Measurements from ENCODE around the gene SMIM10.
"Not testable (repeated sequence)": the region's sequence is repeated elsewhere in the genome, so short reads cannot be mapped to it uniquely, and the experiment has no call there.

The SMIM10 gene

GRCh38 chrX:135015523-135016245, 24.9 kb downstream of the SMIM10 start:
- no peak for DNase-seq (ENCODE audit: low read depth)

GRCh38 chrX:135019890-135020289, 29.1 kb downstream of the SMIM10 start:
- not testable (repeated sequence) for DNase-seq (ENCODE audit: low read depth)

GRCh38 chrX:135023791-135024190, 33.0 kb downstream of the SMIM10 start:
- not testable (repeated sequence) for DNase-seq (ENCODE audit: low read depth)

DNA sequence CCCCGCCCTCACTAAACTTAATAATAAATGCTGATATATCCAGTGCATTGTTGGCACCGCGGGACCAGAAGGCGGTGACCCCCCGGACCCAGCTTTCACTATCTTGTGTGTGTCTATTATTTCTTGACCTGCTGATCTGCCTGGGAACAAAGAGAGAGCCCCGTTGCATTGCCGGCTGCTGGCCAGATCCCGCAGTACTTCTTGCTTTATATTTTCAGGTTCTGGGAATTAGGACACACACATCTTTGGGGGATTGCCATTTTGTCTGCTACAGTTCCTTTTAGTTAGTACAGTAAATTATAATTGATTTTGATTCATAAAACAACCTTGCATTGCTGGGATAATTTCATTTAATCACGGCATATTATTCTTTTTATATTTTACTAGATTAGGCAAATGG, 33.7 kb downstream of the SMIM10 start:
- DNase-seq (ENCODE audit: low read depth), result no peak

- DNase-seq (ENCODE audit: low read depth), result not testable (repeated sequence)
These were observed 39.6 kb downstream of the SMIM10 start for GRCh38 chrX:135030207-135030963.

DNA sequence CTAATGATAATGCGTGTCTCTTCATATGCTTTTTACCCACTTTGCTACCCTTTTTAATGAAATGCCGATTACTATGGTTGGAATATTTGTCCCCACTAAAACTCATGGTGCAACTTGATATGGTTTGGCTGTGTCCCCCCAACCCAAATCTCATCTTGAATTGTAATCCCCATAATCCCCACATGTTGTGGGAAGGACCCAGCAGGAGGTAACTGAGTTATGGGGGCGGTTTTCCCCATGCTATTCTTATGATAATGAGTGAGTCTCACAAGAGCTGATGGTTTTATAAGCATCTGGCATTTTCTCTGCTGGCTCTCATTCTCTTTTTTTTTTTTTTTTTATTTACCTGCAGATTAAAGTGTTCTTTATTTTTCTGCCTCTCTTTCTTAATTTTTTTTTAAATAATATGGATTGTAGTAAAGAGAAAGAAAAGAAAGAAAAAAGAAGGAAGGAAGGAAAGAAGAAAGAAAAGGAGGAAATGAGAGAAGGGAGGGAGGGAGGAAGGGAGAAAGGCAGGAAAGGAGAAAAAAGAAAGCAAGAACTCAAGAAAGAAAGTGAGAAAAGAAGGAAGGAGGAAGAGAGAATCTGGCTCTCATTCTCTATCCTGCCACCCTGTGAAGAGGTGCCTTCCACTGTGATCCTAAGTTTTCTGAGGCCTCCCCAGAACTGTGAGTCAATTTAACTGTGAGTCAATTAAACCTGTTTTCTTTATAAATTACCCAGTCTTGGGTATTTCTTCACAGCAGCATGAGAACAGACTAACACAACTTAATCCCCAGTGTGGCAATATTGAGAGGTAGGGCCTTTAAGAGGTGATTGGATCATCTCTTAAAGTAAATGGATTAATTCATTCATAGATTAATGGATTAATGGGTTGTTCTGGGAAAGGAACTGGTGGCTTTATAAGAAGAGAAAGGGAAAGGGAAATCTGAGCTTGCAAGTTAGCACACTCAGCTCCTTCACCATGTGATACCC, 50.6 kb downstream of the SMIM10 start:
- DNase-seq (ENCODE audit: low read depth), result not testable (repeated sequence)

Measured in CMK (cell line).